AG10803 (cell line): ENCODE results near the gene MAMLD1.
A peak's percentile ranks its signal among the peaks of the same experiment; 100 is the strongest.

Source experiments
- DNase-seq: peaks from one replicate; pipeline ENCODE4 v3.0.0; 2010; ENCODE audit warnings: low read depth
- H3K4me3 ChIP-seq: 2 replicates; pipeline ENCODE4 v1.5.1; 2011; ENCODE audit warnings: mild to moderate bottlenecking, low read length, control low read depth
- TF ChIP-seq, protein P1 (sequence below): conservative IDR thresholded peaks from 2 replicates; pipeline ENCODE4 v1.5.1; 2011; ENCODE audit warnings: mild to moderate bottlenecking, low read length, control low read depth, inconsistent platforms

MAMLD1 gene

DNA sequence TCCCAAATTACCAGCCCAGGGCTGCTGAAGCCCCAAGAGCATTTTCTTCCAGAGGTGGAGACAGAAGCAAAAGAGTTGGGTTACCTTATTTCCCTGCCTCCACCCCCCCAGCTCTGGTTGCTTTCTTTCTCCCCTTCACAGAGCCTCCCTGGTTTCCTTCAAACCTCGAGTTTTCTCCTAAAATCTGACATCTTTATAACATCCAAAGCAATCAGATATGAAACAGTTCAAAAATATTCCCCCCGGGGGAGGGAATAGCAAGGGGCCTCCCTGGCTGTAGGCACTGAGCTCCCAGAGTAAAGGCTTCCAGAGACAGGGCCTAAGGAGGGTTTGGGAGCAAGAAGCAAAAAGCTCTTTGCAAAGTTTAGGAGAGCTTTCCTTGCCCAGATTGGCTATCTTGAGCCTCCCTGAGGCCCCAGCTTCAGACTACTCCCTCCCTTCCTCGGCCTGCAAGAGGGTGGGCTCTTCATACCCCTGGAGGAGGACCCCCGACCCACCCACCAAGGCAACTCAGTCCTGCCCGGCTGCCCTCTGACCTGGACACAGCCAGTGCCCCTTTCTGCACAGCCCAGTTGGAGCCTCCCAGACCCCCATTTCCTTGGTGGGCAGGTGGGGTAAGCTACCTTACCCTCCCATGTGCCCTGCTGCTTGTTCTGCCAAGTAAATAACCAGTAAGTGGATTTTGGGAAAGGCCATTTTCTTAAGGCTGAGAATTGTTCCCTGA is 7.6 kb downstream of the MAMLD1 start:
- H3K4me3 ChIP-seq, result no peak overlapping the region
- DNase-seq, result no peak
- TF ChIP-seq, protein P1, sequence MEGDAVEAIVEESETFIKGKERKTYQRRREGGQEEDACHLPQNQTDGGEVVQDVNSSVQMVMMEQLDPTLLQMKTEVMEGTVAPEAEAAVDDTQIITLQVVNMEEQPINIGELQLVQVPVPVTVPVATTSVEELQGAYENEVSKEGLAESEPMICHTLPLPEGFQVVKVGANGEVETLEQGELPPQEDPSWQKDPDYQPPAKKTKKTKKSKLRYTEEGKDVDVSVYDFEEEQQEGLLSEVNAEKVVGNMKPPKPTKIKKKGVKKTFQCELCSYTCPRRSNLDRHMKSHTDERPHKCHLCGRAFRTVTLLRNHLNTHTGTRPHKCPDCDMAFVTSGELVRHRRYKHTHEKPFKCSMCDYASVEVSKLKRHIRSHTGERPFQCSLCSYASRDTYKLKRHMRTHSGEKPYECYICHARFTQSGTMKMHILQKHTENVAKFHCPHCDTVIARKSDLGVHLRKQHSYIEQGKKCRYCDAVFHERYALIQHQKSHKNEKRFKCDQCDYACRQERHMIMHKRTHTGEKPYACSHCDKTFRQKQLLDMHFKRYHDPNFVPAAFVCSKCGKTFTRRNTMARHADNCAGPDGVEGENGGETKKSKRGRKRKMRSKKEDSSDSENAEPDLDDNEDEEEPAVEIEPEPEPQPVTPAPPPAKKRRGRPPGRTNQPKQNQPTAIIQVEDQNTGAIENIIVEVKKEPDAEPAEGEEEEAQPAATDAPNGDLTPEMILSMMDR, result no peak

DNA sequence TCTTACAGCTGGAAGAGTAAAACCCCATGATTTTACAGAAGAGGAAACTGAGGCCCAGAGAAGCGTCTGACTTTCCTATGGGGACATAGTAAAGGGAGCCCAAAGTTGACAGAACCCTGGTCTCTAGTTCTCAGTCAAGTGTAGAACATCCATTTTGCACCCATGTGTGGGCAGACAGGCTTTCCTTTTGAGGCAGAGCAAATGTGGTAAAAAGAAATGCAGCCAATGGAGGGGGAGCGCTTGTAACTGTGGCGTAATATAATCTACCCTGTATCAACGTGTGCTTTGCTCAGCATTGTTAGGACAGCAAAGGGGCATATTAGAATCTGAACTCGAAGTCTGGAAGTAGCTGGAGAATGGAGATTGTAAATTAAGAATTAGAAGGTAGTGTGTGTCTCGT is 8.8 kb downstream of the MAMLD1 start:
- TF ChIP-seq, protein P1, result no peak
- H3K4me3 ChIP-seq, result no peak overlapping the region
- DNase-seq, result no peak

DNA sequence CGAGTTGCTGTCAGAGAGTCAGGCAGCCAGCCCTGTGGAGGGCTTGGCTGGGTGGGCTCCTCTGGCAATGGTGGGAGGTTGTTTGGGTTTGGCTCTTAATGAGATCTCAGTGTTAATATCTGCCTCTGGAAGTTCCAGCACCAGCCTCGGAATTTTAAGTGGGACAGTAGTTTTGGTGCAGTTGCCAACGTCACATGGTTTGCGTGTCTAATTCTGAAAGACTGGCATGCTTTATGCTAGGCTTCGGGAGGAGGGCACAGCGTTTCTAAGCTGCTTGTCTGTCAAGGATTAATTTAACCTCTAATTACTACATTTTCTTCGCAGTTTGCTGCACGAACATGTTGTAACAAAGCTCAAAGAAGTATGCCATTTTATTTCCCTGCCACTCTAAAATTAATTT is 9.2 kb downstream of the MAMLD1 start:
- DNase-seq, result no peak
- no peak overlapping the region for H3K4me3 ChIP-seq
- TF ChIP-seq, protein P1, result no peak

DNA sequence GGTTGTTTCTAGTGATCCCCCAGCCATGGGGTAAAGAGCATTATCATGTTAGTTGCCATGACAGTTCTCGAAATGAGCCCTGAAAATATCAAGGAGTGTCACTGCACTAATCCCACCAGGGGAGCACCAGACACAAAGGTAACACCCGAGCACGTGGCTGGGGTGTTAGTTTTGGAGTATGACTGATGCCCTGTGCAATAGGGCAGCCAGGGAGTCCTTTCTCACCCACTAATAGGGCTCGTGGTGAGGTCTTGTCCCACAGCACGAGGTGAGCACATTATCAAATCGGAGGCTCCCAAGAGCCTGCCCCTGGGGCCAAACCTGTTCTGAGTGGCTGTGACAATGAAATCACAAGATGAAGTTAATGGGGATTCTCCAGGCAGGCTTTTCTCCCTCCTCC is 9.6 kb downstream of the MAMLD1 start:
- no peak overlapping the region for H3K4me3 ChIP-seq
- TF ChIP-seq, protein P1, result no peak
- no peak for DNase-seq

DNA sequence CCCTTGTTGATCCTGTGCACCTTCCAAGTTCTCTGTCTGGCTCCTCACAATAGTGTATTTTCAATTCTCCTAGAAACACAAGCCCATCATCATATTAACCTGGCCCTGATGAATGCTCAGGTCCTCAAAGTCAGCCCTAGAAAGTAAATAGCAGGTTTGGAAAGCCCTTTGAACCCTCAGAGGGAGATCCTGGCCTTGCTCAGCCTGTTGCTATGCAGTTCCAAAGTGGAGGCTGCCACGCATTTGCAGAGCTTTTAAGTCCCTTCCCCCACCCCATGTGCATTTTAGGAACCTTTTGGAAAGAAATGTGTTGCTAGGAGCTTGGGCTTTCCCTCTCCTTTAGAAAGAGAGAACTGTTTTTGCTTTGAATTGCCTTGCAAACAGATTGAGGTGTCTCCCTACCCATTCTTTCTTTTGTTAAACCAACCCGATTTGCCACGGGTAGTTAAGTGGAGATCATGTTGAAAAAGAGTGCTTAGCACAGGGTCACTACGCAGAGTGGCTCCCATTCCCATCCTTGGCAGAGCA is 12.2 kb downstream of the MAMLD1 start:
- no peak for DNase-seq
- TF ChIP-seq, protein P1, result no peak
- no peak overlapping the region for H3K4me3 ChIP-seq

DNA sequence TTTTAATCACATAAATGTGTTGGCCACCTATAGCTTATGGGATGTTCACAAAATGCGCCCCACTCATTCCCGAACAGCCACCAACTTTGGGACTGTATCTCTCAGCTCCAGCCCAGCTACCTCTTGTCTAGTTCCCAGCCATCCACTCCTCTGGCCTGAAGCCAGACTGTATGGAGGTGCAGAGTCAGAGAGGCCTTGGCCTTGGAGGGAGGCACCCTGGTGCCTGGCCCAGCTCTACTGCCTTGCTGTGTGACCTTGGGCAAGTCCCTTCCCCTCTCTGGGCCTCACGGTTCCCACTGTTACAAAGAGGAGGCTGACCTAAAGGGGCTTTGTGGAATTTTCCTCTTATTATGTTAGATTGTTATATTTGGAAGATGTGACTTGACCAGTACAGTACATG is 13.9 kb downstream of the MAMLD1 start:
- H3K4me3 ChIP-seq, result no peak overlapping the region
- no peak for DNase-seq
- TF ChIP-seq, protein P1, result no peak

DNA sequence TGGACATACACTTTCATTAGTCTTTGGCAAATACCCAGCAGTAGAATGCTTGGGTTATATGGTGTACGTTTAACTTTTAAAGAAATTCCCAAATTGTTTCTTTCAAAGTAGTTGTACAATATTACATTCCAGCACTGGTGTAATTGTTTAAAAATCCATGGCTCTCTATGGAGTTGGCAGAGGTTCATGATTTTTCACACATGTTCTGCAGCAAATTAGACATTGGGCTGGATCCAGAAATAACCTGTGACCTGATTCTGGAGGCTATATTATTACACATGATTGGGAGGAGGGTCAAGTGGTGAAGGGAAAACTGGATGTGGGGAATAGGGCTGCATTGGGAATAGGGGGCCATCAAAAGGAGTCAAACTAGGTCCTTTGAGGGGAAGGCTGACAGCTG is 41.9 kb downstream of the MAMLD1 start:
- TF ChIP-seq, protein P1, result no peak
- peak; percentile 39 for DNase-seq
- no peak overlapping the region for H3K4me3 ChIP-seq
